Right cardiac atrium (tissue), 5 donors: ENCODE data around the gene SUPT20HL1. TPM values are rescaled to one million over a fixed set of nuclear protein-coding genes. Genes with fewer than 3 reads are reported as not detected.
A peak's percentile ranks its signal among the peaks of the same experiment; 100 is the strongest.

Experiments used
- ATAC-seq, 2 donors: fragments of 200-7000 bp; cut with Tn5 transposase; one replicate each; pipeline versions ENCODE4 v1.8.0 to v1.9.1; 2020; ENCODE audit warnings: moderate library complexity in 2 of 2, mild to moderate bottlenecking in 1 of 2
- DNase-seq, 3 donors: peaks; one replicate each; pipeline ENCODE4 v3.0.0-alpha.2; 2020
- H3K27ac ChIP-seq: one replicate; pipeline ENCODE4 v1.5.1; 2013; ENCODE audit warnings: mild to moderate bottlenecking, low read length, control low read depth, moderate library complexity
- H3K27me3 ChIP-seq: one replicate; pipeline ENCODE4 v1.6.1; 2013; ENCODE audit not compliant: control insufficient read depth, insufficient read depth
- H3K4me1 ChIP-seq: one replicate; pipeline ENCODE4 v1.6.1; 2013; ENCODE audit warnings: low read length; ENCODE audit not compliant: control insufficient read depth, insufficient read depth
- H3K4me3 ChIP-seq: one replicate; pipeline ENCODE4 v1.5.1; 2013; ENCODE audit warnings: low read length, control low read depth
- H3K9me3 ChIP-seq: one replicate; pipeline ENCODE4 v1.6.1; 2013; ENCODE audit warnings: low read length; ENCODE audit not compliant: control insufficient read depth
- WGBS: extraction: QIAGEN DNeasy Blood & Tissue Kit; methylation state at CpG from one replicate; pipeline ENCODE4 v1.1.7; 2013; 5-methylcytosine and 5-hydroxymethylcytosine counted together
- intact Hi-C, 4 donors: fragments of 100-400 bp; cut with DNase I; formaldehyde crosslinking; loops; one replicate each; pipeline versions ENCODE4 v1.11.0 to v1.14.0; 2022 to 2023
- polyA plus RNA-seq: library from polyadenylated mRNA; stranded (reverse); fragments of 200-250 nt; gene quantifications from one replicate; pipeline ENCODE4 v1.2.3, GENCODE V29; 2013
- total RNA-seq, 4 donors: library from RNA; stranded (reverse); fragmentation: NEBNext Ultra II Directional; extraction: Animal tissue kit (Norgen Biotek cat#: 25700); gene quantifications; one replicate each; pipeline ENCODE4 v1.2.1, GENCODE V29; 2021
- donor health status: healthy with polysubstance abuse.
- donor health status: DM: no; HTN: yes; CAD: no.
- donor health status: DM: no; HTN: no; CAD: no.
- donor health status: DM: no; HTN: yes; CAD: no; lungs with severe emphysema.
- donor health status: DM: yes; HTN: yes; CAD: no.

The SUPT20HL1 gene
- total and polyA plus RNA-seq, 5 donors: not detected

- DNase-seq (no peak), ATAC-seq (peak; percentile 27 to 45)
- WGBS: 48% methylated on average over 1 of the region's 1 CpG
- Histone ChIP-seq H3K4me1 (no peaks in the 10 kb centered on the region), H3K9me3 (no peaks in the 10 kb centered on the region), H3K27ac (no peak overlapping the region), H3K27me3 (no peaks in the 10 kb centered on the region), H3K4me3 (no peak overlapping the region)
- intact Hi-C loops: loop anchor here (5.0 to 10.0 kb wide), 2 partner anchors 98 to 100 kb away; no protein-coding TSS in a partner anchor
These were observed 36.5 kb downstream of the SUPT20HL1 start for GRCh38 chrX:24396931-24397279.

GRCh38 chrX:24398766-24399165, 38.3 kb downstream of the SUPT20HL1 start:
- no peaks in the 10 kb centered on the region for H3K4me1 ChIP-seq
- no peak overlapping the region for H3K4me3 ChIP-seq
- ATAC-seq (no peak), DNase-seq (no peak)
- WGBS: 92% methylated on average over 2 of the region's 2 CpGs
- intact Hi-C loops: loop anchor here (5.0 to 10.0 kb wide), 2 partner anchors 96 to 99 kb away; no protein-coding TSS in a partner anchor
- no peaks in the 10 kb centered on the region for H3K27me3 ChIP-seq
- H3K9me3 ChIP-seq: no peaks in the 10 kb centered on the region
- H3K27ac ChIP-seq: no peak overlapping the region

- WGBS: 92% methylated on average over 5 of the region's 5 CpGs
- H3K9me3 ChIP-seq: no peaks in the 10 kb centered on the region
- no peaks in the 10 kb centered on the region for H3K4me1 ChIP-seq
- H3K4me3 ChIP-seq: no peak overlapping the region
- intact Hi-C loops: loop anchor here (5.0 to 10.0 kb wide), 2 partner anchors 95 to 98 kb away; no protein-coding TSS in a partner anchor
- ATAC-seq: no peak
- H3K27me3 ChIP-seq: no peaks in the 10 kb centered on the region
- no peak for DNase-seq
- H3K27ac ChIP-seq: no peak overlapping the region
These were observed 39.1 kb downstream of the SUPT20HL1 start for GRCh38 chrX:24399550-24399949.

GRCh38 chrX:24405959-24406358, 45.5 kb downstream of the SUPT20HL1 start:
- DNase-seq: no peak
- intact Hi-C loops: no loop called here
- no peak overlapping the region for H3K27ac ChIP-seq
- no peak overlapping the region for H3K4me3 ChIP-seq
- no peak for ATAC-seq
- H3K9me3 ChIP-seq: no peaks in the 10 kb centered on the region
- no peaks in the 10 kb centered on the region for H3K4me1 ChIP-seq
- no peaks in the 10 kb centered on the region for H3K27me3 ChIP-seq

Other genes with a start within 250 kb of the SUPT20HL1 start
- 10 to 100 TPM; 36.0 to 64.4 (median 50.7) TPM for gene ZFX, start 210.9 kb upstream of the SUPT20HL1 start, total RNA-seq
- gene ZFX, start 210.9 kb upstream of the SUPT20HL1 start, polyA plus RNA-seq: 5.6 TPM
- gene SUPT20HL2, start 46.6 kb upstream of the SUPT20HL1 start, total RNA-seq: not detected
- not detected for gene SUPT20HL2, start 46.6 kb upstream of the SUPT20HL1 start, polyA plus RNA-seq
- gene PDK3, start 104.6 kb downstream of the SUPT20HL1 start, total RNA-seq: 10 to 100 TPM; 21.1 to 27.5 (median 25.1) TPM
- gene PDK3, start 104.6 kb downstream of the SUPT20HL1 start, polyA plus RNA-seq: 8.3 TPM